ACHN (cell line): ENCODE data around the gene PRSS27.
"Not testable (repeated sequence)": the region's sequence is repeated elsewhere in the genome, so short reads cannot be mapped to it uniquely, and the experiment has no call there.

Source experiments
- DNase-seq: peaks from one replicate; pipeline ENCODE4 v3.0.0-alpha.2; 2015
- in situ Hi-C: cut with HindIII; loops from 2 replicates; pipeline ENCODE4 v1.10.0; 2017; ENCODE audit warnings: low sequenced_read_pairs, low pct_ligation_motif_present, low pct_unique_long_range_greater_than_20kb

The PRSS27 gene

DNA sequence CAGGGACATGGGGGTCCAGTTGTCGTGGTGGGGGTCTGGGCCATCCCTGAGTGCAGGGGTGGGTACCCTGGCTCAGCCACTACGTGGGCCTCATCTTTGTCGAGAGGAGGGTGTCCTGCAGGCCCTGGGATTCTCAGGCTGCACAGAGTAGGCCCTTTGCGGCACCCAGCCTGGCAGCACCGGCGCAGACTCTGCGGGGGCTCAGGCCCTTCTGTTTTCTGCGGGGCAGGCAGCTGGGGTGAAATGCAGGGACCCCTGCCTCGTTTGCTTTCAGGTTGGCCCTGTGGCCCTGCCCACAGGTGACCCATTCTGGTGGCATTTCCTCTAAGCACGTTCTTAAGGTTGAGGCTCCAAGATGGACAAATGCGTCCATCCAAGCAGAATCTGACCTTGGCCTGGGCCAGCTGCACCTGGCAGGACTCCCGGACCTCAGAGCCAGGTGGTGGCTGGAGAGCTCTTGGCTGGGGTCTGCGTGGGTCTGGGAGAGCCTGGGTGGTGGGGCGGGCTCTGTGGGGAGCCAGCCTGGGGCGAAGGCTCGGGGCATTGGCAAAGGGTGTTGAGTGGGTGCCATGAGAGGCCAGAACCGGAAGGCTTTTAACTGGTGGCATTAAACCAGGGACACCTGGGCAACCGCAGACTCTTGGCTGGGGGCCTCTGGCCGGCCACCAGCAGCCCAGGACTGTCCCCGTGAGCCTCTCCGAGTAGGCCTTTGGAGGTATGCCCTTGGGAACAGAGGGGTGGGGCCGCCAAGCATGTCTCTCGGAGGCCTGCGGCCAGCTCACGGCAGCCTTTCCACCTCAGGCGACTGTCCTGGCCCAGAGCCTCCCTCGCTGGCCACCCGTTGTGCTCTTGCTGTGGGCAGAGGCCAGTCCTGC is 16.9 kb downstream of the PRSS27 start:
- no peak for DNase-seq
- in situ Hi-C loops: no loop called here

DNA sequence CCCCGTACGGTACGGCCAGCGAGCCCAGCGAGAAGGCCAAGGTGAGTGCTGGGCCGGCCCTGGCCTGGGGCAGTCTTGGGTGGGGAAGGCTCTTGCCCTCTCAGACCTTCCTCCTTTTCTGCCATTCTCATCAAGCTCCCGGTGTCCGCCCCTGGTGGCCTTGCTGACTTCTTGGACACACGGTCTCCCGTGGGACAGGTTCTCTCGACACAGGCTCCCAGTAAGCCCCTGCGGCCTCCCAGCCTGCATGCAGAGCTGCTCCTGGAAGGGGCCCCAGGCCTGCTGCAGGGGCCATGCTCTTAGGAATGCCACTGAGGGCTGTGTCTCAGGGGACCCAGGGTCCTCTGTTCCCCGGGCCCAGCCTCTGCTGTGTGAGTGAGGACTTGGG is 17.6 kb downstream of the PRSS27 start:
- no peak for DNase-seq
- in situ Hi-C loops: no loop called here

DNA sequence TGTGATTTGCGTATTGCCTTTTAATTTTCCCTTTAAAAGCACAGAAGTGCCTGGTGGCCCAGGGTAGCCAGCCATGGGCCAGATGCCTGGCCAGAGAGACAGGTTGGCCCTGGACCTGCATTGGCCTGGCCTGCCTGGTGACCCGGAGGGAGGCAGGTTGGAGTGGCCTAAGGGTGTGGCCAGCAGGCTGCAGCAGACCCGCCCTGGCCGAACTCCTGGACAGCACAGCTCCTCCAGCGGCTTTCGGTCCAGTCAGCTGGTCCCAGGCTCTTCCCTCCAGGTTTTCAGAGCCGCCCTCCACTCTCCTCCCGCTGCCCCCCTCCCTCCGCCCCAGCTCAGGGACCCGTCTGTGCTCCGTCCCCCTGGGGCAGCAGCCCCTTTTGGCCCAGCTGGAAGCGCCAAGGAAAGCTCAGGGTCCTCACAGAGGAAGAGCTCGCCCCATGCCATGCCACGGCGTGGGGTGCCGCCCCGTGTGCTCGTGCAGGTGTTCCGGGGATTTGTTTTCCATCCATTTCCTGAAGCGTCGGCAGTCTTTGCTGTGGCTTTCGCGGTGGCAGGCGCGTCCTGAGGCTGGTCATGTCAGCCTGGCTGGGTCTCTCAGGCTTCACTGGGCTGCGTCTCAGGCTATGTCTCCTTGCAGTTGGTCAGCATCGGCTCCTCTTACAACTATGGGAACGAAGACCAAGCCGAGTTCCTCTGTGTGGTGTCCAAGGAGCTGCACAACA is 18.1 kb downstream of the PRSS27 start:
- in situ Hi-C loops: no loop called here
- no peak for DNase-seq

DNA sequence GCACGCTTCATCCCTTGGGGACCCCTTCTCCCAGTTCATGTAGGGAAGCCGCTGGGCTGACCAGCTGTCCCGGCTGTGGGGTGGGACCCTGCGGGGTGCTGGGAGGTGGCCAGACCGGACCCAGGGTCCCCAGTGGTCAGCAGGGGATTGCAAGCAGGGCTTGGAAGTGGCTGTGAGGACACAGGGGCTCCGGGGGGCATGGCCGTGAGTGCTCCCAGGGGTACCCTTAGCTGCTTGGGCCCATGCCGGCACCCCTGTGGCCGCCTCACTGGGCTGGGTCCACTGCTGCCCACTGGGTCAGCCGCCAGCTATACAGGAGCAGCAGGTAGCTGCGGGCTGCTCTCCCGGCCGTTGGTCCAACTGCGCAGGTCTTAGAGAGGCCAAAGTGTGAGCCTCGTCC is 18.8 kb downstream of the PRSS27 start:
- DNase-seq: no peak
- in situ Hi-C loops: no loop called here

DNA sequence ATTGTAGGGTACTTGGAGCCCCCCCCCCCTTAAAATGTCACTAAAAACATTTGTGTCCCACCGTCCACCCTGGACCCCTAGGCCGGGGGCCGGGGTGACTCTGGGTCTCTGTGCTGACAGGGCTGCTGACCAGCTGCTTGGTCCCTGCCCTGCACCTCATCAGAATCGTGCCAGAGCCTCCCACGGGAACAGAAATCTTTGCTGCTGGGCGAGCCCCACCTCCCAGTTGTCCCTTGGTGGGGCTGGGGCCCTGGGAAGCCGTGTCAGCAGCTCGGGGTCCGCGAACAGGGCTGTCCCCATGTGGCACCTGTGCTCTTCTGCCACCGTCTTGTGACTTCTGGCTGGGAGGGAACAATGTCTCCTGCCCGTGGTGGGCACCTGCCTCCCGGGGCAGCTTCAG is 19.2 kb downstream of the PRSS27 start:
- no peak for DNase-seq
- in situ Hi-C loops: no loop called here

GRCh38 chr16:2699791-2700600 is 20.0 kb downstream of the PRSS27 start:
- in situ Hi-C loops: no loop called here
- DNase-seq: no peak

DNA sequence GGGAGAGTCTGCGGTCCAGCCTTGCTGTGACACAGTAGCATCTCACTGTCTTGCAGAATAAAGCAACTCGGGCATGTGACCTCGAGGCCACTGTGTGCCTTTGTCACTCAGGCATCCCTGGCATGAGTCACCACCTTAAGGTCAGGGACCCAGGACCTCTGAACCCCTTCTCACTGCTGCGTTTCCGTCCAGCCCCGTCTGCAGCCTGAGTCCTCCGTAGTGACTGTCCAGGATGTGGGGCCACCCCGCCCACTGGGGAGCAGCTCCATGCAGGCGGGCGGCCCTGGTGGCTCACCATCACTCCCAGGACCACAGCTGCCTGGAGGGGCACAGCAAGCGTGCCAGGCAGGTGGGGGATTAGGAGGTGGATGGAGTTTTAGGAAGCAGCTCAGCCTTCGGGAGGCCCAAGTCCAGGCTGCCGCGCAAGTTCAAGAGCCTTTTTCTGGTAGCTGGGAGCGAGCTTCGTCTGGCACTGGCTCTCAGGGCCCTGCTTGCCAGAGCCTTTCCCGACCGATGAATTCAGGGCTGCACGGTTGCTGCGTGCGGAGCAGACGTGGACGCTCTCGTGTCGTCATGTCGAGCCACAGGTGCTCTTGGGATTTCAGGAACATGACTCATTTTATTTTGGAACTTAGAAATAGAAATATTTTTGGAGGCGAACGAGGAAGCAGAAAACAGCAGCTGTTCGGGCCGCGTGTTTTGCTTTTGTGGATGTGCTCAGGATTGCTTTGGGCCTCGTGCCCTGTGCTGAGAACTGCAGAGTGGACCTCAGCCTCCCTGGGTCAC is 20.9 kb downstream of the PRSS27 start:
- in situ Hi-C loops: no loop called here

GRCh38 chr16:2698103-2698870 is 21.7 kb downstream of the PRSS27 start:
- in situ Hi-C loops: no loop called here
- DNase-seq: no peak

More for the DNA sequence above, 20.9 kb downstream of the PRSS27 start:
- no peak for DNase-seq

DNA sequence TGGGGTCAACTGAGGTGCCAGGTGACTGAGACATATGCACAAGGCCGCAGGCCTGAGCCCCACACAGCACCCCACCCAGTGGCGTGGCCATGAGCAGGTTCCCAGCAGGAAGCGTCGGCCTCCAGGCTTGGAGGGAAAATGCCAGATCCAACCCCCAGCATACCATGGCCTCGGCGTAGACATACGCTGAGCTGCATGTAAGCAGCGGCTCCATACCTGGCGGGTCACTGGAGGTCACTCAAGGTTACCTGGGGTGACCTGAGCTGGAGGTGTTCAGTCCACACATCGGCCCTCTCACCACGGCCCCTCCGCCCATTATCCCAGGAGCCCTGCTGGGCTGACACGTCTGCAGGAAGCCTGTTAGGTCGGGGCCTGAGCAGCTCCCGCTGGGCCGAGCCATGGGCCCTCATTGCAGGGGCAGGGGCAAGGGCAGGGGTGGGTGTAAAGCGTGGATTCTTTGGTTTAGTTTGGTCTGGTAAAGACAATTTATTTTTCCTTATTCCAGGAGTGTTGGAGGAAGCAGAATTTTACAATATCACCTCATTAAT is 22.5 kb downstream of the PRSS27 start:
- in situ Hi-C loops: no loop called here
- no peak for DNase-seq

DNA sequence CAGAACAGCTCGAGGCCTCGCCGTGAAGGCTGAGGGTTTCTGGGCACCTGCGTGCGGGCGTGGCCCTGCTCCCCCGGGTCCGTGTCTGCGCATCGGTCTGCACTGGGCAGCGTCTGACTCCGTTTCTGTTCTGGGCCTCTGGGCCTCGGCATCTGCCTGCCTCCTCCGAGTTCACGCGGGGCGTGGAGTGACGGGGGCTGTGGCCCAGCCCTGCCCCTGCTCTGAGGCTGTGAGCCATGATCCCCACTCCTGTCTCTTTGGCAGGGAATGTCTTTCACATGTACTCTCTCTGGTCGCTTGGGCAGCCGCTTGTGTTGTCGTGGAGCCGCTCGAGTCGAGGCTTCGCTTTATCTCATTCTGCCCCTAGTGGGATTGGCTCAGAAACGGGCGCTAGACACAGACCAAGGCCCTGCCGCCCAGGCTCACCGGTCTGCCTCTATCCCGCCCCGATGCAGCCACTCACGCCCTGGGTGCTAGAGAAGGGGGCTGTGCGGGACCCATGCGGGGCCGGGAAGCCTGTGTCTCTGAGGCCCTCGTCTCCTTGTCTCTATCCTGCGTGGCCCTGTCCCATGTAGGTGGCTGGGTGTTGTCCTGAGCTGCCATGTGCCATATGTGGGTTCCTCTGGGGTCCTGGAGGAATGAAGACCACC is 23.3 kb downstream of the PRSS27 start:
- DNase-seq: not testable (repeated sequence)

DNA sequence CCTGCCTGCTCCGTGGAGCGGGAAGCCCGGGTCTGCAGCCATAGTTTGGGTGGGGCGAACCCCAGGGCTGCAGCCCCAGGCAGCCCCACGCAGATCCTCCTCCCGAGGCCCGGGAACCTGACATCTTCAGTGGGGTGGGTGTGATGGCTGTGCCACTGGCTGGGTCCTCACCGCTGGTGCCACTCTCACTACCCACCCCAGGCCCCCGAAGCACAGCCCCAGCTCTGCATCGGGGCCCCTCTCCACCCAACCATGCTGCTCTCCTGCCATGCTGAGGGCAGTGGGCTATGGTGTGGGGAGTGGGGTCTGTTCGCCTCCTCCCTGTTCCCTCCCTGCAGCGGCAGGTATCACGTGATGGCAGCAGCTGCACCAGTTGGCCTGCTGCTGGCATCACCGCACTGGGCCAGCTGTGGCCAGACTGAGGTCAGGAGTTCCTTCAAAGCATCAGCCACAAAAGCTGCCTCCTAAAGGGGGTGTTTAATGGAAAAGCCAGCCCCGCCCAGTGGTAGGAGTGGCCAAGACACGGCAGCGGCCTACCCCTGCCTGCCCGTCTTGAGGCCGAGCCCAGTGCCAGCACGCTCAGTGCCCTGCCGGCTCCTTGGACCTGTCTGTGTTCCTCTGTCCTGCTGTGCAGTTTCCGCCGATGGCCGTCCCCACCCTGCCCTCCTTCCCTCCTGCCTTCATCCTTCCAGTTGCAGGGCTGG is 26.9 kb downstream of the PRSS27 start:
- in situ Hi-C loops: no loop called here

More for the DNA sequence above, 23.3 kb downstream of the PRSS27 start:
- in situ Hi-C loops: not testable (repeated sequence)

DNA sequence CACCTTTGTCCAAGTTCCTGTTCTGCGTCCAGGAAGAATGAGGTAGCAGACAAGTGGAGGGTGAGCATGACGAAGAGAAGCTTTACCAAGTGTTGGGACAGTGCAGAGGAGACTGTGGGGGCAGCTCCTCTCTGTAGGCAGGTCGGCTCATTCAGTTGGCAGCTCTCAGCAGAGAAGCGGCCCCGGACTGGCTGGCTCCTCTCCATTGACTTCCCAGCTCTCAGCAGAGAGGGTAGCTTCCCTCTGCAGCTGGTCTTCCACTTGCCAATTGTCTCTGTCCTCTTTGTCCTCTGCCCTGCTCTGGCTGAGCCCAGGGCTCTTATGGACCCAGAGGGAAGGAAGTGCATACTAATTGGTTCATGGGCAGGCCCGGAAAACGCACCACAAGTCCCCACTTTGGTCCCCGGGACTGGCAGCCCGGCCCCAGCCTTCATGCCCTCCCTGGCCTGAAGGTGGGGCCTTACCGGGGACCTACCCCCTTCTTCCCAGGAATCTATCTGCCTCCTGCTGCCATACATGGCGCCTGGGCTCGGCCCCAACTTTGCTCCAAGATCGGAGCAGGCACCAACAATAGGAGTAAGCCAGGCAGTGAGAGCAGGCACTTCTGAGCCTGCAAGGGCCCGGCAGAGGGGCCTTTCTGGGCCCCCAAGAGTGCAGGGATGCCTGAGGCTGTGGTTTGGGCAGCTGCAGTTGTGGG is 27.6 kb downstream of the PRSS27 start:
- DNase-seq: no peak
- in situ Hi-C loops: no loop called here

More for the DNA sequence above, 26.9 kb downstream of the PRSS27 start:
- no peak for DNase-seq

DNA sequence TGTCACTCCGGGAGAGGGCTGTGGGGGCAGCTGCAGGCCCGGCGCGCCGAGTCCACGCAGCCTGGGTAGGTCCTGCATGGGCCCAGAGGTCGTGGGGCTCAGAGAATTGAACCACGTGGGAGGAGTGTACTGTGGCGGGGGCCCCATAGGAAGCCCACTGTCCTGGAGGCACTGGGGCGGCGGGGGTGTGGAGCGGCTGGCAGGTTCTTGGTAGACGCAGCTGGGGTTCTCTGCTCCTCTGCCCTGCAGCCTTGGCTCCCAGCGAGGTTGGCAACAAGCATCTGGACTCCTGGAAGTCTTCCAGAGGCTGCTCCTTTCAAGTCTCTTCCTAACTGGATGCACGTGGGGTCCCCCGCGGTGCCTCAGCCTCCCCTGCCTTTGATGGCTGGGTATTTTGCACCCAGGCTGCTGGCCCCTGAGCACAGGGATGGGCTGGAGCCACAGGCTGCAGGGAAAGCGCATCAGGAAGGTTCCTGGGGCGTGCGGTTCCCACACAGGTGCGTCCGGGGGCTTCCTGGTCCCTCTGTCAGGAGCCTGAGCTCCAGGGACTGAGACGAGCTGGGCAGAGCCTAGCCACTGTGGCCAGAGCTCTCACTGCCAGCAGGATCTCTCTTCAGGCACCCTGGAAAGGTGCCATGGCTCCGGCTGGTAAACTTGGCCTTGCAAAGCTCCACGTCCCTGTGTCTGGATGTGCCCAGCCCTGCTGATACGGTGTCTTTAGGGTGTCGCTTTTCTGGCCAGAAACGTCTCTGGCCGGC is 28.4 kb downstream of the PRSS27 start:
- no peak for DNase-seq
- in situ Hi-C loops: no loop called here

- in situ Hi-C loops: no loop called here
Observed at GRCh38 chr16:2690852-2691251, 29.2 kb downstream of the PRSS27 start.

More at GRCh38 chr16:2690852-2691251, 29.2 kb downstream of the PRSS27 start:
- no peak for DNase-seq
